GM23338 (cell line): Measurements from ENCODE around the gene PIK3AP1. TPM values are rescaled to one million over a fixed set of nuclear protein-coding genes. Genes with fewer than 3 reads are reported as not detected.

Experiments
- ATAC-seq: fragments of 200-7000 bp; cut with Tn5 transposase; 3 replicates; pipeline ENCODE4 v1.9.1; 2020
- DNase-seq: peaks from one replicate; pipeline ENCODE4 v3.0.0-alpha.2; 2015; ENCODE audit warnings: low spot score
- H2AFZ ChIP-seq: fragments of 200-600 bp; sonication (generic); 2 replicates; pipeline ENCODE4 v1.8.0; 2016; ENCODE audit warnings: antibody characterized with exemption, mild to moderate bottlenecking, moderate library complexity
- H3F3A ChIP-seq: fragments of 200-600 bp; sonication (generic); replicated peaks from 2 replicates; pipeline ENCODE4 v1.8.0; 2017; ENCODE audit warnings: antibody characterized with exemption, mixed run types, low read depth
- H3K27ac ChIP-seq: fragments of 200-600 bp; sonication (generic); 2 replicates; pipeline ENCODE4 v1.6.1; 2016; ENCODE audit warnings: low read depth
- H3K27me3 ChIP-seq: fragments of 200-600 bp; sonication (generic); 2 replicates; pipeline ENCODE4 v1.8.0; 2016; ENCODE audit warnings: mild to moderate bottlenecking, mixed run types, moderate library complexity; ENCODE audit not compliant: insufficient read depth
- H3K36me3 ChIP-seq: fragments of 200-600 bp; sonication (generic); 2 replicates; pipeline ENCODE4 v1.8.0; 2016; ENCODE audit warnings: mild to moderate bottlenecking; ENCODE audit not compliant: insufficient read depth
- H3K4me1 ChIP-seq: fragments of 200-600 bp; sonication (generic); 2 replicates; pipeline ENCODE4 v1.8.0; 2016; ENCODE audit warnings: mild to moderate bottlenecking, moderate library complexity; ENCODE audit not compliant: insufficient read depth
- H3K4me2 ChIP-seq: fragments of 200-600 bp; sonication (generic); 2 replicates; pipeline ENCODE4 v1.7.1; 2017; ENCODE audit warnings: mixed run types
- H3K4me3 ChIP-seq: fragments of 200-600 bp; sonication (generic); 2 replicates; pipeline ENCODE4 v1.6.1; 2016; ENCODE audit warnings: mixed run types
- H3K79me2 ChIP-seq: fragments of 200-600 bp; sonication (generic); replicated peaks from 2 replicates; pipeline ENCODE4 v1.8.0; 2017; ENCODE audit warnings: mild to moderate bottlenecking; ENCODE audit not compliant: insufficient read depth
- H3K9me2 ChIP-seq: fragments of 200-600 bp; sonication (generic); 2 replicates; pipeline ENCODE4 v1.8.0; 2017; ENCODE audit not compliant: insufficient read depth
- H4K20me1 ChIP-seq: fragments of 200-600 bp; sonication (generic); replicated peaks from 2 replicates; pipeline ENCODE4 v1.8.0; 2017; ENCODE audit warnings: mild to moderate bottlenecking; ENCODE audit not compliant: insufficient read depth
- H3K27ac Mint-ChIP-seq: 2 replicates; pipeline ENCODE4 v1.8.0; 2020; ENCODE audit warnings: inconsistent platforms, mild to moderate bottlenecking, moderate library complexity, mixed read lengths
- H3K27me3 Mint-ChIP-seq: 3 replicates; pipeline ENCODE4 v1.8.0; 2022; ENCODE audit warnings: low read depth, mild to moderate bottlenecking, moderate library complexity, mixed read lengths, inconsistent platforms; ENCODE audit not compliant: insufficient read depth, poor library complexity
- H3K36me3 Mint-ChIP-seq: 3 replicates; pipeline ENCODE4 v1.8.0; 2021; ENCODE audit warnings: low read depth, mild to moderate bottlenecking, inconsistent platforms, moderate library complexity, mixed read lengths
- H3K4me1 Mint-ChIP-seq: 3 replicates; pipeline ENCODE4 v1.8.0; 2020; ENCODE audit warnings: mild to moderate bottlenecking, inconsistent platforms, mixed read lengths
- H3K4me3 Mint-ChIP-seq: 3 replicates; pipeline ENCODE4 v1.8.0; 2021; ENCODE audit warnings: moderate library complexity, mild to moderate bottlenecking, inconsistent platforms, mixed read lengths
- H3K9me3 Mint-ChIP-seq: 3 replicates; pipeline ENCODE4 v1.8.0; 2020; ENCODE audit warnings: moderate library complexity, mild to moderate bottlenecking, inconsistent platforms, mixed read lengths
- CREB1 ChIP-seq: fragments of 250-450 bp; sonication (Bioruptor Pico); IDR thresholded peaks from 2 replicates; pipeline ENCODE4 v1.5.0; 2020; ENCODE audit warnings: low read depth, mild to moderate bottlenecking, moderate library complexity
- ETS1 ChIP-seq: IDR thresholded peaks from 2 replicates; pipeline ENCODE4 v1.6.1; 2016; ENCODE audit warnings: antibody characterized with exemption
- JUNB ChIP-seq: IDR thresholded peaks from one replicate; pipeline ENCODE4 v1.6.1; 2016; ENCODE audit warnings: antibody characterized with exemption; ENCODE audit not compliant: unreplicated experiment
- POLR2AphosphoS5 ChIP-seq: IDR thresholded peaks from 2 replicates; pipeline ENCODE4 v1.6.1; 2016; ENCODE audit warnings: antibody characterized with exemption, low read depth
- ZNF114 ChIP-seq: fragments of 250-450 bp; sonication (Bioruptor Pico); IDR thresholded peaks from 2 replicates; pipeline ENCODE4 v1.5.0; 2020; ENCODE audit warnings: mild to moderate bottlenecking, moderate library complexity
- ZNF331 ChIP-seq: fragments of 250-450 bp; sonication (Bioruptor Pico); IDR thresholded peaks from 2 replicates; pipeline ENCODE4 v1.5.0; 2020; ENCODE audit warnings: low read depth, mild to moderate bottlenecking, moderate library complexity
- ZNF462 ChIP-seq: fragments of 250-450 bp; sonication (Bioruptor Pico); IDR thresholded peaks from 2 replicates; pipeline ENCODE4 v1.5.0; 2020; ENCODE audit warnings: mild to moderate bottlenecking, moderate library complexity
- polyA plus RNA-seq: library from polyadenylated mRNA; unstranded; fragments of >200 nt; fragmentation: Nextera tagmentation; extraction: Ambion mirVana; gene quantifications from 2 replicates; pipeline ENCODE4 v1.2.1, GENCODE V29; 2016
- total RNA-seq: library from RNA; depleted of rRNA; stranded (reverse); fragments of >200 nt; shearing (Covaris generic); gene quantifications from 2 replicates; pipeline ENCODE4 v1.2.3, GENCODE V29; 2014

Gene PIK3AP1
- total and polyA plus RNA-seq, 2 experiments from 2014 or later, result 0.65 to 2.3 TPM

GRCh38 chr10:96646751-96647166 is 73.6 kb downstream of the PIK3AP1 start (continued):
- TF ChIP-seq ZNF462, result no peak

GRCh38 chr10:96646301-96646700 is 74.0 kb downstream of the PIK3AP1 start:
- DNase-seq (no peak), ATAC-seq (no peak)
- H3K27ac Mint-ChIP-seq, result no peak overlapping the region
- Histone ChIP-seq H4K20me1 (no peaks in the 10 kb centered on the region), H3K4me1 (no peaks in the 10 kb centered on the region), H2AFZ (no peak overlapping the region), H3K27me3 (no peaks in the 10 kb centered on the region), H3F3A (no peaks in the 10 kb centered on the region), H3K36me3 (no peaks in the 10 kb centered on the region), H3K4me3 (no peak overlapping the region), H3K9me2 (no peaks in the 10 kb centered on the region), H3K4me2 (no peak overlapping the region), H3K79me2 (no peaks in the 10 kb centered on the region), H3K27ac (no peak overlapping the region)
- no peaks in the 10 kb centered on the region; the same call in 2 of the 3 replicates for H3K36me3 Mint-ChIP-seq
- H3K9me3 Mint-ChIP-seq, result no peaks in the 10 kb centered on the region
- H3K4me3 Mint-ChIP-seq, result no peak overlapping the region
- no peaks in the 10 kb centered on the region for H3K4me1 Mint-ChIP-seq
- H3K27me3 Mint-ChIP-seq, result peaks cover 6% of the 10 kb centered on the region
- TF ChIP-seq ZNF462 (no peak), ETS1 (no peak), POLR2AphosphoS5 (no peak), ZNF331 (no peak), ZNF114 (CRISPR knock-in tag) (no peak), JUNB (no peak), CREB1 (CRISPR knock-in tag) (no peak)
